Ovary (tissue), 3 donors: Measurements from ENCODE around the gene AFG1L.

ENCODE experiments used
- EP300 ChIP-seq: sonication (generic); formaldehyde crosslinking; IDR thresholded peaks from one replicate; pipeline ENCODE4 v1.6.1; 2017; ENCODE audit warnings: antibody characterized with exemption
- POLR2A ChIP-seq: fragments of 450-650 bp; IDR thresholded peaks from one replicate; pipeline ENCODE4 v1.6.1; 2017; ENCODE audit warnings: antibody characterized with exemption, mild to moderate bottlenecking, moderate library complexity
- TF ChIP-seq, protein P1 (sequence below), 3 donors: fragments of 450-650 bp in 2 of 3; fragments of 200-600 bp in 1 of 3; IDR thresholded peaks; one replicate each; pipeline versions ENCODE4 v1.5.1 to v1.8.0; 2016 to 2022; ENCODE audit warnings: antibody characterized with exemption in 3 of 3, mild to moderate bottlenecking in 1 of 3
- donor health status: DM: no; HTN: no; CAD: no.

DNA sequence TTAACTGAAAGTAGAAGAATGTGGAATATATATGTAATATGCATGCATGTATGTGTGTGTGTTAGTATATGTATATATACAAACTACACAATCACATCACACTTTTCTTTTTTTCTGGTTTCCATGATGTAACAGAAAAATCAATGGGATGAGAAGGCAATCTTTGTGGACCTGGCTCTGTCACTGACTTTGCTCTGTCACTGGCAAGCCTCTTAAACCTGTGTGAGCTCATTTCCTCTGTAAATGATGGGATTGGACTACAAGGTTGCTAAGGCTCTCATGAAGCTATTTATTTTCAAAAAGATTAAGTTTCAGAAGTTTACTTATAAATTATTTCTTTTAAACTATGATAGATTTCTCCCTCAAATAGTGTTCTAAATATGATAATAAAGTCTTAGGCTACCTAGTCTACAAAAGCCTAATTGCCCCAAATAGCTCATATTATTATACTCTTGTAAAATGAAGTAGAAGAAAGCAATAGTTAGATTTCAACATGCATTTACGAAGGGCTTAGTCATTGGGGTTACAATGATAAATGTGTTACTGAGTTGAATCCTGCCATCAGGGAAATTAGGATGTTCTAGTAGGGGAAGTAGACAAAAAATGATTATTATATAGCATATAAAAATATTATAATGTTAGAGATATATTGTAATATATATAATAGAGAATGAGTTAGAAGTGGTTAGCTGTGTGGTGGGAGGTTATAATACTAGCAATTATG is 129.3 kb downstream of the AFG1L start:
- TF ChIP-seq EP300, result no peak
- TF ChIP-seq, protein P1, sequence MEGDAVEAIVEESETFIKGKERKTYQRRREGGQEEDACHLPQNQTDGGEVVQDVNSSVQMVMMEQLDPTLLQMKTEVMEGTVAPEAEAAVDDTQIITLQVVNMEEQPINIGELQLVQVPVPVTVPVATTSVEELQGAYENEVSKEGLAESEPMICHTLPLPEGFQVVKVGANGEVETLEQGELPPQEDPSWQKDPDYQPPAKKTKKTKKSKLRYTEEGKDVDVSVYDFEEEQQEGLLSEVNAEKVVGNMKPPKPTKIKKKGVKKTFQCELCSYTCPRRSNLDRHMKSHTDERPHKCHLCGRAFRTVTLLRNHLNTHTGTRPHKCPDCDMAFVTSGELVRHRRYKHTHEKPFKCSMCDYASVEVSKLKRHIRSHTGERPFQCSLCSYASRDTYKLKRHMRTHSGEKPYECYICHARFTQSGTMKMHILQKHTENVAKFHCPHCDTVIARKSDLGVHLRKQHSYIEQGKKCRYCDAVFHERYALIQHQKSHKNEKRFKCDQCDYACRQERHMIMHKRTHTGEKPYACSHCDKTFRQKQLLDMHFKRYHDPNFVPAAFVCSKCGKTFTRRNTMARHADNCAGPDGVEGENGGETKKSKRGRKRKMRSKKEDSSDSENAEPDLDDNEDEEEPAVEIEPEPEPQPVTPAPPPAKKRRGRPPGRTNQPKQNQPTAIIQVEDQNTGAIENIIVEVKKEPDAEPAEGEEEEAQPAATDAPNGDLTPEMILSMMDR (IDR thresholded peaks at IDR 0.05), result no peak
- no peak for TF ChIP-seq POLR2A
